ENCODE results near the gene F7. TPM values are rescaled to one million over a fixed set of nuclear protein-coding genes. Genes with fewer than 3 reads are reported as not detected.

Gene F7
- total RNA-seq, 1 donor from 2014 or later: not detected

- no peaks in the 10 kb centered on the region for H3K36me3 Mint-ChIP-seq (ENCODE audit: unreplicated experiment)
- TF ChIP-seq CTCF (IDR thresholded peaks at IDR 0.05): no peak
These were observed 45.7 kb upstream of the F7 start for GRCh38 chr13:113059891-113060290.

GRCh38 chr13:113060557-113061270 is 44.9 kb upstream of the F7 start:
- H3K36me3 Mint-ChIP-seq (ENCODE audit: unreplicated experiment): no peaks in the 10 kb centered on the region
- DNase-seq (ENCODE audit: extremely low spot score, unreplicated experiment): no peak
- no peak overlapping the region for H3K27ac Mint-ChIP-seq (ENCODE audit: unreplicated experiment)
- H3K4me1 Mint-ChIP-seq (ENCODE audit: unreplicated experiment): peaks cover 5% of the 10 kb centered on the region
- no peaks in the 10 kb centered on the region for H3K9me3 Mint-ChIP-seq (ENCODE audit: unreplicated experiment)
- no peak overlapping the region for H3K4me3 Mint-ChIP-seq (ENCODE audit: unreplicated experiment)
- H3K27me3 Mint-ChIP-seq (ENCODE audit: unreplicated experiment): peaks cover under 1% of the 10 kb centered on the region
- no peak for TF ChIP-seq CTCF (IDR thresholded peaks at IDR 0.05)

More at GRCh38 chr13:113059891-113060290, 45.7 kb upstream of the F7 start:
- Mint-ChIP-seq H3K9me3 (ENCODE audit: unreplicated experiment) (no peaks in the 10 kb centered on the region), H3K4me3 (ENCODE audit: unreplicated experiment) (no peak overlapping the region), H3K4me1 (ENCODE audit: unreplicated experiment) (peaks cover 8% of the 10 kb centered on the region), H3K27ac (ENCODE audit: unreplicated experiment) (no peak overlapping the region), H3K27me3 (ENCODE audit: unreplicated experiment) (peaks cover 4% of the 10 kb centered on the region)
- no peak for DNase-seq (ENCODE audit: extremely low spot score, unreplicated experiment)

- TF ChIP-seq CTCF (IDR thresholded peaks at IDR 0.05): no peak
- H3K27me3 Mint-ChIP-seq (ENCODE audit: unreplicated experiment): no peaks in the 10 kb centered on the region
- no peaks in the 10 kb centered on the region for H3K36me3 Mint-ChIP-seq (ENCODE audit: unreplicated experiment)
- no peak overlapping the region for H3K4me3 Mint-ChIP-seq (ENCODE audit: unreplicated experiment)
- H3K9me3 Mint-ChIP-seq (ENCODE audit: unreplicated experiment): no peaks in the 10 kb centered on the region
- no peak overlapping the region for H3K27ac Mint-ChIP-seq (ENCODE audit: unreplicated experiment)
- peaks cover 5% of the 10 kb centered on the region for H3K4me1 Mint-ChIP-seq (ENCODE audit: unreplicated experiment)
- DNase-seq (ENCODE audit: extremely low spot score, unreplicated experiment): no peak
These were observed 44.3 kb upstream of the F7 start for GRCh38 chr13:113061271-113061625.

- DNase-seq (ENCODE audit: extremely low spot score, unreplicated experiment): no peak
- Mint-ChIP-seq H3K4me3 (ENCODE audit: unreplicated experiment) (no peak overlapping the region), H3K4me1 (ENCODE audit: unreplicated experiment) (peaks cover 5% of the 10 kb centered on the region), H3K27ac (ENCODE audit: unreplicated experiment) (no peak overlapping the region), H3K36me3 (ENCODE audit: unreplicated experiment) (no peaks in the 10 kb centered on the region), H3K9me3 (ENCODE audit: unreplicated experiment) (no peaks in the 10 kb centered on the region), H3K27me3 (ENCODE audit: unreplicated experiment) (no peaks in the 10 kb centered on the region)
- TF ChIP-seq CTCF (IDR thresholded peaks at IDR 0.05): no peak
These were observed 43.7 kb upstream of the F7 start for GRCh38 chr13:113061796-113062425.

GRCh38 chr13:113062691-113063090 is 42.9 kb upstream of the F7 start:
- Mint-ChIP-seq H3K27ac (ENCODE audit: unreplicated experiment) (no peak overlapping the region), H3K36me3 (ENCODE audit: unreplicated experiment) (no peaks in the 10 kb centered on the region), H3K27me3 (ENCODE audit: unreplicated experiment) (no peaks in the 10 kb centered on the region), H3K9me3 (ENCODE audit: unreplicated experiment) (no peaks in the 10 kb centered on the region), H3K4me3 (ENCODE audit: unreplicated experiment) (no peak overlapping the region), H3K4me1 (ENCODE audit: unreplicated experiment) (peaks cover 5% of the 10 kb centered on the region)
- TF ChIP-seq CTCF (IDR thresholded peaks at IDR 0.05): no peak
- DNase-seq (ENCODE audit: extremely low spot score, unreplicated experiment): no peak

Measured in osteocyte (in vitro differentiated cells).